ENCODE measurements around the gene MRPS31. TPM values are rescaled to one million over a fixed set of nuclear protein-coding genes. Genes with fewer than 3 reads are reported as not detected.

The MRPS31 gene
- polyA plus RNA-seq, 1 donor (not counting 4 experiments of a cell fraction or from before 2014, with no cell fraction given) = 27.2 TPM

DNA sequence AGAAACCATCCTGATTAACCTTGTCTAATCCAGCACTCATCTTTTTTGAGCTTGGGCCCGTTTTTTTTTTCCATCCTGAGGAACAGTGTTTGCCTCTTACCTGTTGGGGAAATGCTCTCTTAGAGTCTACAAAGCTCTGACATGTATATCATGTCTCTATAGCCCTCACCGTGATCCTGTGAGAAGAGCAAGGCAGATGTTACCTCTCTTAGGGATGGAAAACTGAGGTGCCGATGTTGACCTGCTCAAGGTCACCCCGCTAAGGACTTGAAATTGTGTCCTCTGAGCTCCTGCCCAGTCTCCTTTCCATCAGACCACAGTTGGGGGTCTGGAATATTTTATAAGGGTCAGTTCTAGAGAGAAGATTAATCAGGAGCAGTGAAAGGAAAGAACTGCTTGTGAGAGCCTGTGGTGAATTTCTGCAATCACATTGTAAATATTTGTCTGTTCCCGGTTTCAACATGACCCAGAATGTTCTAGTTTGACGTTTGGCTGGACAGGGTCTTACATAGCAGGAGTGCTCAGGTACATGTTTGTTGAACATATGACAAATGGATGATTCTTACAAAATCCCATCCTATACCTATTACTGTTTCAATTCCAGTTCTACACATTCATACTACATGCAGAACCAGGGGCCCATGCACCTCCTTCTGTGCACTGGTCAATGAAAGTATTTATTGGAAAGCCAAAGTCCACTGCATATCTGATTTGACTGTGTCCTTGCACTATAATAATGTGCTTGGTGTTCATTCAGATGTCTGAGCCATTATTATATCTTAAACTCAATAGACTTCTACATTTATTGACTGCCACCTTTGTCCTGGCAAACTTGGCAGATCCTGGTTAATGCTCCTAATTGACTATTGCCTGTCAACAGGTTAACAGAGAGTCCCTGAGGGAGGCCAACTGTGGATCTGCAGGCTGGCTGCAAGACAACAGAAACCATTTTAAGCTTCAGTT lies 30.5 kb upstream of the MRPS31 start:
- no peak overlapping the region for H3K4me3 ChIP-seq (ENCODE audit: control insufficient read depth in 2 of 3, extremely low read depth in 1 of 3, insufficient read depth in 2 of 3, low read depth in 1 of 3, low read length in 3 of 3)
- no peaks in the 10 kb centered on the region for H3K9me3 ChIP-seq (ENCODE audit: control insufficient read depth, low read depth, low read length)
- H3K79me2 ChIP-seq (ENCODE audit: control insufficient read depth, insufficient read depth, low read length) = peaks cover 2% of the 10 kb centered on the region
- no peak for DNase-seq (ENCODE audit: low read depth, low spot score)
- peaks cover 10 to 13% of the 10 kb centered on the region in 2 experiments for H3K36me3 ChIP-seq (ENCODE audit: control insufficient read depth in 2 of 2, extremely low read depth in 1 of 2, insufficient read depth in 2 of 2, low read length in 2 of 2)
- no peaks in the 10 kb centered on the region for H3K9me1 ChIP-seq (ENCODE audit: control insufficient read depth, extremely low read depth, insufficient read depth, low read length)
- no peaks in the 10 kb centered on the region for H4K20me1 ChIP-seq (ENCODE audit: control insufficient read depth, extremely low read depth, insufficient read depth, low read length)
- dilution Hi-C loops (cut with MboI; ENCODE audit: extremely low pct_ligation_motif_present, low sequenced_read_pairs) = no loop called here
- H3K27ac ChIP-seq (ENCODE audit: control insufficient read depth, insufficient read depth, low read length) = no peak overlapping the region
- TF ChIP-seq, protein P1, sequence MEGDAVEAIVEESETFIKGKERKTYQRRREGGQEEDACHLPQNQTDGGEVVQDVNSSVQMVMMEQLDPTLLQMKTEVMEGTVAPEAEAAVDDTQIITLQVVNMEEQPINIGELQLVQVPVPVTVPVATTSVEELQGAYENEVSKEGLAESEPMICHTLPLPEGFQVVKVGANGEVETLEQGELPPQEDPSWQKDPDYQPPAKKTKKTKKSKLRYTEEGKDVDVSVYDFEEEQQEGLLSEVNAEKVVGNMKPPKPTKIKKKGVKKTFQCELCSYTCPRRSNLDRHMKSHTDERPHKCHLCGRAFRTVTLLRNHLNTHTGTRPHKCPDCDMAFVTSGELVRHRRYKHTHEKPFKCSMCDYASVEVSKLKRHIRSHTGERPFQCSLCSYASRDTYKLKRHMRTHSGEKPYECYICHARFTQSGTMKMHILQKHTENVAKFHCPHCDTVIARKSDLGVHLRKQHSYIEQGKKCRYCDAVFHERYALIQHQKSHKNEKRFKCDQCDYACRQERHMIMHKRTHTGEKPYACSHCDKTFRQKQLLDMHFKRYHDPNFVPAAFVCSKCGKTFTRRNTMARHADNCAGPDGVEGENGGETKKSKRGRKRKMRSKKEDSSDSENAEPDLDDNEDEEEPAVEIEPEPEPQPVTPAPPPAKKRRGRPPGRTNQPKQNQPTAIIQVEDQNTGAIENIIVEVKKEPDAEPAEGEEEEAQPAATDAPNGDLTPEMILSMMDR (optimal IDR thresholded peaks at IDR 0.05 in 1 of 3, IDR thresholded peaks at IDR 0.05 in 1 of 3, conservative IDR thresholded peaks at IDR 0.05 in 1 of 3; ENCODE audit: extremely low read depth in 1 of 3, insufficient read depth in 2 of 3, low read length in 3 of 3) = no peak
- no peak for TF ChIP-seq EZH2 (IDR thresholded peaks at IDR 0.05; ENCODE audit: low read length)
- no peaks in the 10 kb centered on the region for H3K4me1 ChIP-seq (ENCODE audit: control insufficient read depth, extremely low read depth, insufficient read depth, low read length)
- no peak overlapping the region for H3K4me2 ChIP-seq (ENCODE audit: control insufficient read depth, extremely low read depth, insufficient read depth, low read depth, low read length)
- H3K27me3 ChIP-seq (ENCODE audit: control insufficient read depth, extremely low read depth, insufficient read depth, low read length) = no peaks in the 10 kb centered on the region
- FAIRE-seq = no peak
- no peak overlapping the region for H3K9ac ChIP-seq (ENCODE audit: control insufficient read depth, extremely low read depth, insufficient read depth, low read length)
- H2AFZ ChIP-seq (ENCODE audit: control insufficient read depth, low read length) = no peak overlapping the region

DNA sequence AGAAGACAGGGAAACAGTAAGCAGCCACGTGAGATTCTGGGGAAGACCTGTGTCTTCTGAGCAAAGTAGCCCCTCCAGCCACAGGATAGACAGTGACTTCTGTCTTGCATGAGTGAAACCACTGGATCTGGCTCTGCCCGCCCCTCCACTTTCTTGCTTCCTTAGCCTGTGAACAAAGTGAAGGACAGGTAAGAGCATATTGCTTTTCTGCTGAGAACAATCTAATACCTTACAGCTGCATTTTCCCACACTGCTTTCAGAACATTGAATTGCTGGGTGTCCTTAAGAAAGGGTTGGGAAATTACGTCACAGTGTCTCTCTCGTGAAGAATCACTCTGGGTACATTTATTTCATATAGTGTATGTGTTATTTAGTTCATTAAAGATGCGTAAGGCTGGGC lies 29.6 kb upstream of the MRPS31 start:
- peaks cover 2% of the 10 kb centered on the region for H3K79me2 ChIP-seq (ENCODE audit: control insufficient read depth, insufficient read depth, low read length)
- H3K4me1 ChIP-seq (ENCODE audit: control insufficient read depth, extremely low read depth, insufficient read depth, low read length) = no peaks in the 10 kb centered on the region
- no peak for FAIRE-seq
- H3K4me3 ChIP-seq (ENCODE audit: control insufficient read depth in 2 of 3, extremely low read depth in 1 of 3, insufficient read depth in 2 of 3, low read depth in 1 of 3, low read length in 3 of 3) = no peak overlapping the region
- no peak overlapping the region for H2AFZ ChIP-seq (ENCODE audit: control insufficient read depth, low read length)
- TF ChIP-seq EZH2 (IDR thresholded peaks at IDR 0.05; ENCODE audit: low read length) = no peak
- TF ChIP-seq, protein P1 (optimal IDR thresholded peaks at IDR 0.05 in 1 of 3, IDR thresholded peaks at IDR 0.05 in 1 of 3, conservative IDR thresholded peaks at IDR 0.05 in 1 of 3; ENCODE audit: extremely low read depth in 1 of 3, insufficient read depth in 2 of 3, low read length in 3 of 3) = no peak
- no peaks in the 10 kb centered on the region for H3K27me3 ChIP-seq (ENCODE audit: control insufficient read depth, extremely low read depth, insufficient read depth, low read length)
- H3K27ac ChIP-seq (ENCODE audit: control insufficient read depth, insufficient read depth, low read length) = no peak overlapping the region
- peaks cover 10 to 13% of the 10 kb centered on the region in 2 experiments for H3K36me3 ChIP-seq (ENCODE audit: control insufficient read depth in 2 of 2, extremely low read depth in 1 of 2, insufficient read depth in 2 of 2, low read length in 2 of 2)
- no peaks in the 10 kb centered on the region for H3K9me1 ChIP-seq (ENCODE audit: control insufficient read depth, extremely low read depth, insufficient read depth, low read length)
- H3K9me3 ChIP-seq (ENCODE audit: control insufficient read depth, low read depth, low read length) = no peaks in the 10 kb centered on the region
- no peak for DNase-seq (ENCODE audit: low read depth, low spot score)
- no peak overlapping the region for H3K4me2 ChIP-seq (ENCODE audit: control insufficient read depth, extremely low read depth, insufficient read depth, low read depth, low read length)
- H4K20me1 ChIP-seq (ENCODE audit: control insufficient read depth, extremely low read depth, insufficient read depth, low read length) = no peaks in the 10 kb centered on the region
- dilution Hi-C loops (cut with MboI; ENCODE audit: extremely low pct_ligation_motif_present, low sequenced_read_pairs) = no loop called here
- no peak overlapping the region for H3K9ac ChIP-seq (ENCODE audit: control insufficient read depth, extremely low read depth, insufficient read depth, low read length)

Measured in keratinocyte (primary cell).